ENCODE measurements around the gene CELA2B. TPM values are rescaled to one million over a fixed set of nuclear protein-coding genes. Genes with fewer than 3 reads are reported as not detected.
A peak's percentile ranks its signal among the peaks of the same experiment; 100 is the strongest.

CELA2B gene
- total RNA-seq, 1 donor = 0.36 TPM

DNA sequence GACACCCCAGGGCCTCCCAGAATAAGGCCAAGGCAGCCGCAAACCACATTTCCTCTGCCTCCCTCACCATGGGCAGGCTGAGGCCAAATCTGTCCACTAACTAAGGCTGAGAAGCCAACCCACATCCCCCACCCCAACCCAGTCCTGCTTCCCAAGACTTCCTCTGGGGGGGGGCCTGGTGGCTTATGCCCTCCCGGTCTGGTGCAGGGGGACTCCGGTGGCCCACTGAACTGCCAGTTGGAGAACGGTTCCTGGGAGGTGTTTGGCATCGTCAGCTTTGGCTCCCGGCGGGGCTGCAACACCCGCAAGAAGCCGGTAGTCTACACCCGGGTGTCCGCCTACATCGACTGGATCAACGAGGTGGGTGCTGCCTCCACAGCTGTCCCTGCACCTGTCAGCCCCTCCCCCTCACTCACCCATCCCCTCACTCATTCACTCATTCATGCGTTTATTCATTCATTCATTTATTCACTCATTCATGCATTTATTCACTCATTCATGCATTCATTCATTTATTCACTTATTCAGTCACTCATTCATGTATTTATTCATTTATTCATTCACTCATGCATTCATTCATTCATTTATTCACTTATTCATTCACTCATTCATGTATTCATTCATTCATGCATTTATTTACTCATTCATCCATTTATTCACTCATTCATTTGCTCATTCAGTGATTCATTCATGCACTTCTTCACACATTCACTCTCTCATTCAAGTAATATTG is 30.3 kb upstream of the CELA2B start:
- H2AFZ ChIP-seq (ENCODE audit: low read length) = no peak overlapping the region
- H3K79me2 ChIP-seq (ENCODE audit: insufficient read depth, low read length) = no peaks in the 10 kb centered on the region
- H3K4me1 ChIP-seq (ENCODE audit: insufficient read depth, low read length) = no peaks in the 10 kb centered on the region
- H3K4me2 ChIP-seq (ENCODE audit: insufficient read depth, low read length) = no peak overlapping the region
- no peaks in the 10 kb centered on the region for H3K36me3 ChIP-seq (ENCODE audit: insufficient read depth, low read length)
- TF ChIP-seq, protein P1, sequence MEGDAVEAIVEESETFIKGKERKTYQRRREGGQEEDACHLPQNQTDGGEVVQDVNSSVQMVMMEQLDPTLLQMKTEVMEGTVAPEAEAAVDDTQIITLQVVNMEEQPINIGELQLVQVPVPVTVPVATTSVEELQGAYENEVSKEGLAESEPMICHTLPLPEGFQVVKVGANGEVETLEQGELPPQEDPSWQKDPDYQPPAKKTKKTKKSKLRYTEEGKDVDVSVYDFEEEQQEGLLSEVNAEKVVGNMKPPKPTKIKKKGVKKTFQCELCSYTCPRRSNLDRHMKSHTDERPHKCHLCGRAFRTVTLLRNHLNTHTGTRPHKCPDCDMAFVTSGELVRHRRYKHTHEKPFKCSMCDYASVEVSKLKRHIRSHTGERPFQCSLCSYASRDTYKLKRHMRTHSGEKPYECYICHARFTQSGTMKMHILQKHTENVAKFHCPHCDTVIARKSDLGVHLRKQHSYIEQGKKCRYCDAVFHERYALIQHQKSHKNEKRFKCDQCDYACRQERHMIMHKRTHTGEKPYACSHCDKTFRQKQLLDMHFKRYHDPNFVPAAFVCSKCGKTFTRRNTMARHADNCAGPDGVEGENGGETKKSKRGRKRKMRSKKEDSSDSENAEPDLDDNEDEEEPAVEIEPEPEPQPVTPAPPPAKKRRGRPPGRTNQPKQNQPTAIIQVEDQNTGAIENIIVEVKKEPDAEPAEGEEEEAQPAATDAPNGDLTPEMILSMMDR (IDR thresholded peaks at IDR 0.05; ENCODE audit: extremely low read depth, low read depth, low read length) = no peak
- H4K20me1 ChIP-seq (ENCODE audit: insufficient read depth, low read length) = no peaks in the 10 kb centered on the region
- H3K27me3 ChIP-seq (ENCODE audit: insufficient read depth, low read length) = peaks cover 9% of the 10 kb centered on the region
- no peak overlapping the region for H3K27ac ChIP-seq (ENCODE audit: low read depth, low read length)
- H3K9me3 ChIP-seq (ENCODE audit: low read depth, low read length) = no peaks in the 10 kb centered on the region
- no peak overlapping the region for H3K4me3 ChIP-seq (ENCODE audit: insufficient read depth, low read length)
- DNase-seq (ENCODE audit: insufficient read length, low spot score, missing footprints) = peak; percentile 37

DNA sequence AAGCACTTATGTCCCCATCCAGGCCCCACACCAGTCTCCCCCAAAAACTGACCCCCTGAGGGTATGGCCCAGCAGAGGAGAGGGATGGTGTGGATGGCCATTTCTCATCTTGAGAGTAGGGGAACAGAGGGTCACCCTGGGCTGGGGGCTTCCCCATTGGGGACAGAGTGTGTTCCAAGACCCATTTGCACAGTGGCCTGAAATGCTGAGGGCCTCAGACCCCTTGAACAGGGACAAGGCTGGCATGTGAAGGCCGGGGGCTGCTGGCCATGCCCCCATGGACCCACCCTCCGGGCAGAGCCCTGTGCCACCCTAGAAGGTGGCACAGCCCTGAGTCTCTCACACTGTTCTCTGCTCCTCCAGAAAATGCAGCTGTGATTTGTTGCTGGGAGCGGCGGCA is 29.7 kb upstream of the CELA2B start:
- TF ChIP-seq, protein P1 (IDR thresholded peaks at IDR 0.05; ENCODE audit: extremely low read depth, low read depth, low read length) = no peak
- Histone ChIP-seq H4K20me1 (ENCODE audit: insufficient read depth, low read length) (no peaks in the 10 kb centered on the region), H3K9me3 (ENCODE audit: low read depth, low read length) (no peaks in the 10 kb centered on the region), H3K4me1 (ENCODE audit: insufficient read depth, low read length) (no peaks in the 10 kb centered on the region), H3K4me3 (ENCODE audit: insufficient read depth, low read length) (no peak overlapping the region), H3K36me3 (ENCODE audit: insufficient read depth, low read length) (no peaks in the 10 kb centered on the region), H3K79me2 (ENCODE audit: insufficient read depth, low read length) (no peaks in the 10 kb centered on the region), H3K27me3 (ENCODE audit: insufficient read depth, low read length) (peaks cover 9% of the 10 kb centered on the region), H3K4me2 (ENCODE audit: insufficient read depth, low read length) (no peak overlapping the region), H2AFZ (ENCODE audit: low read length) (no peak overlapping the region), H3K27ac (ENCODE audit: low read depth, low read length) (no peak overlapping the region)
- peak; percentile 55 for DNase-seq (ENCODE audit: insufficient read length, low spot score, missing footprints)

DNA sequence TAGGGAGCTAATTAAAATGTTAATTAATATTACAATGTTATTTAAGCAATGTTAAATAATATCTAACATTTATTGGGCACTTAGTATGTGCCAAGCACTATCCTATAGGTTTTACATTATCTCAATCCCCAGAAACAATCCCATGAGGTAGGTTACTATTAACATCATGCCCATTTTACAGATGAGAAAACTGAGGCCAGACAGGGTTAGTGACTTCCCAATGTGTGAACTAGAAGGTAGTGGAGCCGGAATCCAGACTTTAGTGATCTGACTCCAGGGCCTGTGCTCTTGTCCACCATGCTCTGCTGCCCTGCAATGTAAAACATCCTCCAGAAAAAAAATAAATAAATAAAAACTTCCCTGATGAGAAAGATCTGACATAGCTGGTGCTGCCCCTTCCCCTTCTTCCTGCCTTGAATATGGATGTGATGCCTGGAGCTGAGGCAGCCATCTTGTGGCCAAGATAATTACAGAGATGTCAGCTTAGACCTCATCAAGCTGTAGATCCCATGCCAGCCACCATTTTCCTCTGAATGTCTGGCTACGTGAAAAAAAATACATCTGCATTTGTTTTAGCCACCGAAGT is 26.9 kb upstream of the CELA2B start:
- H3K36me3 ChIP-seq (ENCODE audit: insufficient read depth, low read length) = no peaks in the 10 kb centered on the region
- no peak overlapping the region for H3K4me3 ChIP-seq (ENCODE audit: insufficient read depth, low read length)
- TF ChIP-seq, protein P1 (IDR thresholded peaks at IDR 0.05; ENCODE audit: extremely low read depth, low read depth, low read length) = no peak
- no peak overlapping the region for H3K27ac ChIP-seq (ENCODE audit: low read depth, low read length)
- H3K4me1 ChIP-seq (ENCODE audit: insufficient read depth, low read length) = peaks cover 5% of the 10 kb centered on the region
- no peaks in the 10 kb centered on the region for H4K20me1 ChIP-seq (ENCODE audit: insufficient read depth, low read length)
- H3K9me3 ChIP-seq (ENCODE audit: low read depth, low read length) = peaks cover 3% of the 10 kb centered on the region
- H2AFZ ChIP-seq (ENCODE audit: low read length) = no peak overlapping the region
- no peaks in the 10 kb centered on the region for H3K79me2 ChIP-seq (ENCODE audit: insufficient read depth, low read length)
- peaks cover 9% of the 10 kb centered on the region for H3K27me3 ChIP-seq (ENCODE audit: insufficient read depth, low read length)
- DNase-seq (ENCODE audit: insufficient read length, low spot score, missing footprints) = no peak
- H3K4me2 ChIP-seq (ENCODE audit: insufficient read depth, low read length) = no peak overlapping the region

DNA sequence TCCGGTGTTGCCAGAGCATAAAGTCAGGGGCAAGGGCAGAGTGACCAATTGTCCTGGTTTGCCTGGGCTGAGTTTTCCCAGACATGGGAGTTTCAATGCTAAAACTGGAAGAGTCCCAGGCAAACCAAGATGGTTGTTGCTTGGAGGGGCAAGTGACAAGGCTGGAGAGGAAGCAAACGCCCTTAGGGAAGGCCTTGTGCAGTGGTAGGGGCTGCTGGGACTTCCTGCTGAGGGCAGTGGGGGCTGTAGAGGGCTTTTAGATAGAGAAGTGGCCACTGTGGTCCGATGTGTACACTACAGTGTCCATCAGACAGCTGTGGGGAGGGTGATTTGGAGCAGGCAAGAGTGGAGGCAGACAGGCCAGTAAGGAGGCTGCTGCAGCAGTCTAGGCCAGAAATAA is 26.3 kb upstream of the CELA2B start:
- H3K4me1 ChIP-seq (ENCODE audit: insufficient read depth, low read length) = peaks cover 11% of the 10 kb centered on the region

More for the DNA sequence above, 26.3 kb upstream of the CELA2B start:
- Histone ChIP-seq H3K27ac (ENCODE audit: low read depth, low read length) (no peak overlapping the region), H3K9me3 (ENCODE audit: low read depth, low read length) (peaks cover 3% of the 10 kb centered on the region), H3K27me3 (ENCODE audit: insufficient read depth, low read length) (peaks cover 6% of the 10 kb centered on the region), H3K4me3 (ENCODE audit: insufficient read depth, low read length) (no peak overlapping the region), H3K79me2 (ENCODE audit: insufficient read depth, low read length) (no peaks in the 10 kb centered on the region), H2AFZ (ENCODE audit: low read length) (no peak overlapping the region), H3K4me2 (ENCODE audit: insufficient read depth, low read length) (no peak overlapping the region), H4K20me1 (ENCODE audit: insufficient read depth, low read length) (no peaks in the 10 kb centered on the region), H3K36me3 (ENCODE audit: insufficient read depth, low read length) (no peaks in the 10 kb centered on the region)
- TF ChIP-seq, protein P1 (IDR thresholded peaks at IDR 0.05; ENCODE audit: extremely low read depth, low read depth, low read length) = no peak
- peak; percentile 50 for DNase-seq (ENCODE audit: insufficient read length, low spot score, missing footprints)

Measured in osteoblast (primary cell).